Activated CD4-positive, alpha-beta T cell treated with anti-CD3 and anti-CD28 coated beads, Interleukin-2, amount 50 U/mL, for 48 hours (primary cell): ENCODE data around the gene TIGD4.
"Not testable (repeated sequence)": the region's sequence is repeated elsewhere in the genome, so short reads cannot be mapped to it uniquely, and the experiment has no call there.

Experiments
- DNase-seq, 2 experiments: peaks; one replicate each; pipeline ENCODE4 v3.0.0-alpha.2; 2020

Gene TIGD4

DNA sequence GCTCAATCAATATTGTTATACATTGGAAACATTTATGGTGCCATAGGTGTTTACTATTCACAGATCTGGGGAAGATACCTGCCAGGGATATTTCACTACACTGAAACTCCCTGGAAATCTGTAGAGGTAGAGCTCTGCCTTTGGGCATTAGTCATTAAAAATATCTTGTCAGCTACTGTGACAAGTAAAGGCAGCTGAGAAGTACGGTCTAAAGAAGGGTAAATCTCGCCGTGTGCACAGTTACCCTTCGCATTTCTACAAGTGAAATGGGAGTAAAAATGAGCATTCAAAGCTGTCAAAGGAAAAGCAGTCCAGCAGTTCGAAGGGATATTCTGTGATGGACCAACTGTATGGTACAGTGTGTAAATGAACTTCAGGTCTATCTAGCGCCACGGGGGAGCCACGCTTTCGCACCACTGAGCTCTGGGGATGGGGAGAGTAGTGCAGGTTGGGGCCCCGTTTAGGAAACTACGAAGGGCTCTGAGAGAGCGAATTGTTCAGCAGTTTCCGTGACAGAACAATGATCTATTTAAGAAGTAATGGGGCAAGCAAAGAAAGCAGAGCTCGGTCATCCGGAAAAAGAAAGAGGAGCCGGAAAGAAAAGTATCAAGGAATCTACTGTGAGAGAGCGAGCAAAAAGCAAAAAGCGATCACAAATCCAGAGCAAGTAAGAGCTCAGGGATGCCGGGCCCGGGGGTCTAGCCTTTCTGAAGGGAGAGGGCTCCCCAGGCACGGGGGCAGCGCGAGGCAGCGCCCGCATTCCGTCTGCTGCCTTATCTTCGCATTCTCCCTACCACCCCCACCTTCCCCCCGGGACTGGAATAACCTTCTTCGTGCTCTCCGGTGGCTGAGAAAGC lies 646 bp downstream of the TIGD4 start:
- peak; percentile 36 to 47 for DNase-seq

DNA sequence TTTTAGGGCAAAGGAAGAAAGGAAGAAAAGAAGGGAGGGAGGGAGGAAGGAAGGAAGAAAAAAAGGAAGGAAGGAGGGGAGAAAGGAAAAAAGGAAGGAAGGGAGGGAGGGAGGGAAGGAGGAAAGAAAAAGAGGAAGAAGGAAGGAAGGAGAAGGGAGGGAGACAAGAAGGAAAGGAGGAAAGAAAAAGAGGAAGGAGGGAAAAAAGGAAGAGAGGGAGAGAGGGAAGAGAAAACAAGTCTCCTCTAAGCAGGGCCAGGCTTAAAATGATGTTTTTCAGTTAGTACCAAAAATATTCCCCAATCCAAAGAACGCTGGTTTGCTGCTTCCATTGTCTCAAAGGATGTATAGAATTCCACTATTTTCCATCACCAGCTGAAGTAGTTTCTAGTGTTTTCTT lies 2.0 kb downstream of the TIGD4 start:
- no peak for DNase-seq

DNA sequence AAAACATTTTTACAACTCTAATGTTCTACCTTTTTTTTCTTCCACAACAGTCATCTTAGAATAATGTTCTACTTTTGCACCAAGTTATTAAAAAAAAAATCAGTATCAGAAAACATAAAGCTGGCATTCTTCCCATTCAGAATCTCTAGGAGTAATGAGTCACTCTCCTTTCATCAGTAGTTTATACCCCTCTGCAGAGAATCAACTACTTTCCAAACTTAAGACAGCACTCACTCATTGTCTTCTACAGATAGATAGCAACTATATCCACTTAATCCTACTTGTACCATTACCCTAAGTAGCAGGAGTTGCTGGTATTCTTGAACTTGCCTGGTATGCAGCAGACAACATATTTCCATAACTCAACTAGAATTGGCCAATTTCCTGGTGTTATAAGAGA lies 3.2 kb downstream of the TIGD4 start:
- DNase-seq: no peak

DNA sequence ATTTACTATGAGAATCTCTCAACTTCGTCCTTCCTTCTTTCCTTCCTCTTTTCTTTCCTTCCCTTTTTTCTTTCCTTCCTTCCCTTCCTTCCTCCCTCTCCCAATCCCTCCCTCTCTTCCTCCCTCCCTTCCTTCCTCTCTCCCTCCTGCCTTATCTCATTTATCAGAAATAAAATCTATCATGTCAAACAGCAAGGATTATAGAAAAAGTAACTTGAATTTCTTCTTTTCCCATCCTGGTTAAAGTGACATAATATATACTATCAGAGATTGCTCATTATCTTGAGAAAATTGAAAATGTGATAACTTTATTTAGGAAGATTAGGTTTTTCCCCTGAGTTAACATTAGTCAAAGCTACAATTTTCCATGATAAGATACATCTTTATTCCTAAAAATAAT lies 5.6 kb downstream of the TIGD4 start:
- no peak for DNase-seq

DNA sequence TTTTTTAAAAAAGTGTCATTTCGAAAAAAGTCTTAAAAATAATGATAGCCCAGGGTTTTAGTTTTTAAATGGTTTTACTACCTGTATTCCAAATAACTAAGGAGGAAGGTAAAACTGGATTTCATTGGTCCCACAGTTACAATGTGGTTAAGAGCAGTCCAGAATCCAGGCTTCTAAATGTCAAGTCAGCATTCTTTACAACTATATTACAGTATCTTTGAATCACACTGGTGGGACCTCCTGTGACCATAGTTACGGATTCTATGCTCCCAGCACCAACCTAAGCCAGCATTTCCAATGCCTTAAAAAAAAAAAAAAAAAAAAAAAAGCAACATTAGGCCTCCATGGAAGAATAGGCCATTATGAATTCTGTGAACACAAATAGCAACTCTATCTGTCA lies 6.2 kb downstream of the TIGD4 start:
- DNase-seq: no peak

DNA sequence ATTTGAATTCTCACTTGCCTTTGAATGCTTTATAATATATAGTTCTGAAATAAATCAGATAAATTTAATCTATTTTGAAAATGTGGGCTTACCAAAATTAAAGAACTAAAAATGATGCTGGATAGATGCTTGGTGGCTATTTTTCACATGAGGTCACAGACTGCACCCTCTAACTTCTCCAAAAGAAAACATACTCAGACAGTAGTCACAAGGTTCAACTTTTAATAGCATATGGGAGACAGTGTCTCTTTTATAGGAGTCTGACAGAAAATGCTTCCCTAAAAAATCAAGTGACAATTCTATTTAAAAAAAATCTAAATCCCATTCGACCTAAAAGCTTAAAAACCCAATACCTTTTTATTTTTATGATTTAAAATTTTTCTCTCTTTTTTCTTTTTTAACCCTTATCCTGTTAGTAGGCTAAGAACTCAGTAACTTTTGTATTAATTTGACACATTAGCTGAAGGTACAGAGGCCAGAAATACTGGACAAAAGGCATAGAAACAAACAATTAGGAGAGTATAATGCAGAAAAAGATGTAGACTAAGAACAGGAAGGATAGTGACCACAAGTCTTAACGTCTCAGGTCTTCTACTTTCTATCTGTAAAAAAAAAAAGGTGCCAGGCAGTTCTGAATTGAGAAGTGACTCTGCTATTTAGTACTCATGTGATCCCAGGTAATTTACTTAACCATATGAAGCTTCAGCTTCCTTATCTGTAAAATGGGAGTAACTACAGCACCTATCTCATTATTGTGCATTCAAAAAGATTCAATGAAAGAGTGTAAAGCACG lies 7.6 kb downstream of the TIGD4 start:
- DNase-seq: no peak

DNA sequence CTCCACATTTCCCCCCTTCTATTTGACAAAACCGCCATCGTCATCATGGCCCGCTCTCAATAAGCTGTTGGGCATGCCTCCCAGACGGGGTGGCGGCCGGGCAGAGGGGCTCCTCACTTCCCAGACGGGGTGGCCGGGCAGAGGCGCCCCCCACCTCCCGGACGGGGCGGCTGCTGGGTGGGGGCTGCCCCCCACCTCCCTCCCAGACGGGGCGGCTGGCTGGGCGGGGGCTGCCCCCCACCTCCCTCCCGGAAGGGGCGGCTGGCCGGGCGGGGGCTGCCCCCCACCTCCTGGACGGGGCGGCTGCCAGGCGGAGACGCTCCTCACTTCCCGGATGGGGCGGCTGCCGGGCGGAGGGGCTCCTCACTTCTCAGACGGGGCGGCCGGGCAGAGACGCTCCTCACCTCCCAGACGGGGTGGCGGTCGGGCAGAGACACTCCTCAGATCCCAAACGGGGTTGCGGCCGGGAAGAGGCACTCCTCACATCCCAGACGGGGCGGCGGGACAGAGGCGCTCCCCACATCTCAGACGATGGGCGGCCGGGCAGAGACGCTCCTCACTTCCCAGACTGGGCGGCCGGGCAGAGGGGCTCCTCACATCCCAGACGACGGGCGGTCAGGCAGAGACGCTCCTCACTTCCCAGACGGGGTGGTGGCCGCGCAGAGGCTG lies 14.3 kb downstream of the TIGD4 start:
- DNase-seq: not testable (repeated sequence)

DNA sequence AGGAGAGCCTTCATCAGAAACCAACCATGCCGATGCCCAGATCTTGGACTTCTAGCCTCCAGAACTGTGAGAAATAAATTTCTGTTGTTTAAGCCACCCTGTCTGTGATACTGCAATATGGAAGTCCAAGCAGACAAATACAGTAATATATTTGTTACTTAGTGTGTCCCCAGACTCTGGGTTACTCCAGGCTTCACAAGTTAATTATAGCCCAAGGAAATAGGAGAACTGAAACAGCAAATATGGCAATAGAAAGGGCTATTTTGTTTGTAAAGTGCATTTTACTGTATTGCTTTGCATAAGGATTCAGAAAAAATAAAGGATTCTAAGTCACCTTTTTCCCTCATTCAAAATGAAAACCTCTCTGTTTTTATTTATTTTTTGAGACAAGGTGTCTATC lies 15.7 kb downstream of the TIGD4 start:
- DNase-seq: no peak

DNA sequence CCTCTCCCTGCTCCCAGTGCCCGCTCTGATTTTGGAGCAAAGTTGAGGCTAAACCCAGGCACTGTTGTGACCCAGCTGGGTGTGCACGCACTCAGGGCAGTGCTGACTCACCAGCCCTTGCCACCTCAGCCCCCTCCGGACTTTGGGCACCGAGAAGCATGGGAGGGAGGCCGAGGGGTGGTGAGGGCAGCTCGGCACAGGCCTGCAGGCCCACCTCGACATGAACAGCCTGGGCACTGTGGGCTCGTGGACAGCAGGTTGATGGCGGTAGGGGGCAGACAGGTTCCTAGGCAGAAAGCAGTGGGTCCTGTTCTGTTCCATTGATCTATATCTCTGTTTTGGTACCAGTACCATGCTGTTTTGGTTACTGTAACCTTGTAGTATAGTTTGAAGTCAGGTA lies 30.9 kb downstream of the TIGD4 start:
- DNase-seq: no peak

DNA sequence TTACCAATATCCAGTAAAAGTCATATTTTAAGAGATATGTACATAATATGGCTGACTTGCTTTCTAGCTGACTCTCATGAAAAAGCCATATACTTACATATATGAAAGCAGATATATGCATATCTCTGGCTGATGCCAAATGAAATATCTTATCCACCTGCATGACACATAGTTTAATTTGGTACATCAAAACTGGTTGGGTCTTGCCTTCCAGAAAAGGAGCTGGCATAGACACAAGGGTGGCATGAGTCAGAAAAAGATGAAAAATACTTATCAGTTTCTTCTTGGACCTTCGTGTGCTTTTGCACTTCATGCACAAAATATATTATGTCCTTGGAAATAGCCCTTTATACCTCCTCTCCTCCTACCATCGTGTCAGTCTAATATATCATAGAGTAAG lies 32.1 kb downstream of the TIGD4 start:
- no peak for DNase-seq

DNA sequence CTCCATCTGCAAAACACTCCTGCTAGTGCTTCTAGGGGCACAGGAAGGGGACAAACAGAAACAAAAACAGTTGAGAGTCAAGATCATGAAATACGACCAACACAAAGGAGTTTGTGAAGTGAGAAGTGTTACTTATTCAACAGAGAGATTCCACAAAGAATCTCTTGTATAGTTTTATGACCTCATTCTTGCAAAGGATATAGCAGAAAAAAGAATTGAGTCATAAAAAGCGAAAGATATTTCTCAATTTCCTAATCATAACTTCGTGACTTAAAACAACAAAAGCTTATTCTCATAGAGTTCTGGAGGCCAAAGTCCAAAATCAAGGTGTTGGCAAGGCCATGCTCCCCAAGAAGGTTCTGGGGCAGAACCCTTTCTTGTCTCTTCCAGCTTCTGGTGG lies 40.7 kb downstream of the TIGD4 start:
- DNase-seq: no peak

DNA sequence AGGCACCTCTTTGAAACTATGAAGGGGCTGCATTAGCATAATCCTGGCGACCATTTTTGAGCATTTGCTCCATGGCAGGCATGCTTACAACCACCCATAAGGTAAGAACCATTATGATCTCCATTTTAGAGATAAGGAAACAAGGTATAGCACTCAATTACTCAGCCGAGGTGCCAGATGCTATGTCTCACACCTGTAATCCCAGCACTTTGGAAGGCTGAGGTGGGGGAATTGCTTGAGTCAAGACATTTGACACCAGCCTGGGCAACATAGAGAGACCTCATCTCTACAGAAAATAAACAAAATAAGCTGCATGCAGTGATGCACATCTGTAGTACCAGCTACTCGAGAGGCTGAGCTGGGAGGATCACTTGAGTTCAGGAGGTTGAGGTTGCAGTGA lies 43.6 kb downstream of the TIGD4 start:
- no peak for DNase-seq

DNA sequence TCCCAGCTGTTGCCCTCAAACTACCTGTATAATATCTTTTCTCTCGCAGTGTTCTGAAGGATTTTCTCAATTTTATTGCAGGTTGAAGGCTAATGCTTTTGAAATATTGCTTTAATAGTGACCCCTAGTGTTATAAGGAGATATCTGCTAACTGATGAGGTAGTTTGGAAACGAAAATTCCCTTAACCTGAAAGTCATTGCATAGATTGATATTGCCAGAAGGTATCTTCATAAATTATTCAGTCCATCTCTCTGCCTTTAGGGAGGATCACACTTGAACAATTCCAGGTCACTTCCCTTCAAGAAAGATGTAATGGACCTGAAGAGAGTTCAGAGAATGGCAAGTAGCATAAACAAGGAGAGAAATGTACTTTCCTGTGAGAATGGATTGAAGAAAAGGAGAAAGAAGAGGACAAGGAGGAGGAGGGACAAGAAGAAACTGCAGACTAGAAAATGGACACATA lies 44.1 kb downstream of the TIGD4 start:
- no peak for DNase-seq

DNA sequence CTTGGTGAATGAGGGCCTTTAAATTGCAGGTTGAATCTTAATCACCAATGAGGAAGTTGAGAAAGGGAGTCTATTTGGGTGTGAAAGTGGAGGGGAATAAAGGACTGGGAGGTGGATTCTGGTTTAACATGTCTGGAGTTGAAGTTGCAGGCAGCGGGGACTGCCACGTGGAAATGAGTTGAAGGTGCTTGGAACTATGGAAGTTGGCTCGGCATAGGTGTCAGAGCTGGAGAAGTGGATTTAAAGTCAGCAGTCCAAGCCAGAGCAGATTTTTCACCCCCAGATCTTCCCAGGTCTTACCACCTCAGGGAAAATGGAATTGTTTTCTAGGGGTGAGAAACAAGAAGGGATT lies 44.9 kb downstream of the TIGD4 start:
- no peak for DNase-seq

DNA sequence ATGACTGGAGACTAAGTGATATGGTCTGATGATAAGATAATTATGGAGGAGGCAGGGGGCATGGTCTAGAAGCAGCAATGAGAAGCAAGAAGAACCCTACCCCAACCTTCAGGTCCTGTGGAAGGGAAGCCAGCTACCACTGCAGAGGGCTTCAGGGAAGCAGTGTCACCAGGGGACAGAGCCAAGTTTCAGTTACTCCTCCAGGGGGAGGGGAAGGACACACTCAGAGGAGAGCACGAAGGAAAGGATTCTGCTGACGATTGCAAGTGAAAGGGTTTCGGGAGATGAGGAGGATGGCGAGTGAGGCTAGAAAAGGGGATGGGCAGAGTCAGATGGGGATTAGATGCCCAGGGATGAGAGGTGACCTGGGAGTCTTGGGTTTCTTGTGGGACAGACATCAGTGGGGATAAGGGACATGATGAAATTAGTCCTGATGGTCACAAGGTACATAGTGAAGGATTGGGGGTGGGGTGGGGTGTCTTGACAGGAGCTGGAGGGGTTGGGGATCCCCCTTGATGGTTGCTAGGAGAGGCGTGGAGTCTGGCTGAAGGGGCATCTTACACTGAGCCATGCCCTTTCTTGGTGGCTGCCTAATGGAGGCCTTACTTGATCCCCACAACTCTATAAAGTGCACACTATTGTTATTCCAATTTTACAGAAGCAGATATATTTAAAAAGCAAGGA lies 45.4 kb downstream of the TIGD4 start:
- DNase-seq: no peak

DNA sequence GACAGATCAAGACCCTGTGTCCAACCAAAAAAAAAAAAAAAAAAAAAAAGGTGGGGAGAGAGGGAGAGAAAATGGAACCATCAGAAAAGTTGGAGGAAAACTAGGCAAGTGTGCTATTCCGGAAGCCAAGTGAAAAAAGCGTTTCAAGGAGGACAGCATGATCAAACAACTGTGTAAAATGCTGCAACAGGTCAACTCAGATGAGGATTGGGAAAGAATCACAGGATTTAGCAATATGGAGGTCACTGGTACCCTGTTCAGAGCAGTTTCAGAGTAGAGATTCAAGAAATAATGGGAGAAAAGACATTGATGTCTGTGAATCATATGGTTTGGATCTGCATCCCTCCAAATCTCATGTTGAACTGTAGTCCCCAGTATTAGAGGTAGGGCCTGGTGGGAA lies 47.5 kb downstream of the TIGD4 start:
- DNase-seq: no peak

DNA sequence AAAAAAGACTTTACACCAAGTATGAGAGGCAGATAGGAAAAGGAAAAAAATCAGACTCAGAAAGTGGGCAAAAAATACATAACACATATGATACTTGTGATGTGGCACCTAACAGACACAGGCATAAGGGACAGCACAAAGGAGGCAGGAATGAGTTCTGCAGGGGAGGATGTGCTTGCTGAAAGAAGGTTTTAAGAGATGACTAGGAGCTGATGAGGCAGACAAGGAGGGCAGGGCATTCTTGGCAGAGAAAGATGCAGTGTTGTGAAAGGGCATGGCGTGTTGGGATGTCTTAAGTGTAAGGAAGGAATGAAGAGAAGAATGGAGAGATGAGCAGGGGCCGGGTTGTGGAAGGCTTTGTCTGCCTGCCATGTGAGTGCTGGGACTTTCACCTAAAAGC lies 50.1 kb downstream of the TIGD4 start:
- no peak for DNase-seq

DNA sequence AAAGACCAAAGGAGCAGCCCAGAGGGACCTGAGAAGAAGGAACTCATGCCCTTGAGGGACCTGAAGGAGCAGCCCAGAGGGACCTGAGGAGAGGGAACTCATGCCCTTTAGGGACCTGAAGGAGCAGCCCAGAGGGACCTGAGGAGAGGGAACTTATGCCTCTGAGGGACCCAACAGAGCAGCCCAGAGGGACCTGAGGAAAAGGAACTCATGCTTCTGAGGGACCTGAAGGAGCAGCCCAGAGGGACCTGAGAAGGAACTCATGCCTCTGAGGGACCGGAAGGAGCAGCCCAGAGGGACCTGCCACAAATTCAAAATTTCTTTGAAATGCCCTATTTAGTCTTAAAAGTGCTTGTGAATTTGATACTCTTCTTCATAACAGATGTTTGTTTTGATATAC lies 51.2 kb downstream of the TIGD4 start:
- DNase-seq: no peak

DNA sequence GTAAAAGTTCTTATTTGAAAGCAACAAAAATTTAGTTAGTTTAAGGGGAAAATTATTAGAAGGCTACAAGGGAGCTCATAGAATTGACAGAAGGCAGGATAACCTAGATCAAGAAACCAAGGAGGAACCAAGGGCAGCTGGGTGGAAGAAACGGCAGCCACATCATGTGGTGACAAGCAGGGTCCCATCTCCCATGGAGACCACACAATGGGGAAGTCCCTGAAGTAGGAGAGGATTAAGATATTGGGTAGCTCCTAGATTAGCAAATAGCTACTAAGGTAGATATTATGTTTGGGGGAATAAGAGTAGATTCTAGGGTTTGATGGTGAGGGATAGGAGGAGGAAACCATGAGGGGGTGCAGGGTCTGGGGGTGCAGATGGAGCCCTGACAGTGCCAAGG lies 51.7 kb downstream of the TIGD4 start:
- no peak for DNase-seq

DNA sequence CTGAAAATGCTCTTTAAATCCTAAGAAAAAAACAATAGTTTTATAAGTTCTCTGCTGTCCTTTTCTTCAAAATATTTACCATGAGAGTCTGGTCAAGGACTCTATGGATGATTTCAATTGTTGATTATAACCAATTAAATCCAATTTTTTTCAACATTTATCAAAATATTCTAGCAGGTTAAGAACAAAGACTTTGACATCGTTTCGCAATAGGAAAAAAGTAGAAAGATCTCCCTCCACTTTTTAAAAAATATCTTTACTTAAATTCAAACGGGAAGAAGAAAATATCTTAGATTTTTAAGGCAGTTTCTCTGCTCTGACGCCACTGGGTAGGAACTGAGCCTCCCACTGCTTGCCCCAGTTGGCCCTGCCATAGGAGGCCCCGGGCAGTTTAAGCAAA lies 55.0 kb downstream of the TIGD4 start:
- no peak for DNase-seq

DNA sequence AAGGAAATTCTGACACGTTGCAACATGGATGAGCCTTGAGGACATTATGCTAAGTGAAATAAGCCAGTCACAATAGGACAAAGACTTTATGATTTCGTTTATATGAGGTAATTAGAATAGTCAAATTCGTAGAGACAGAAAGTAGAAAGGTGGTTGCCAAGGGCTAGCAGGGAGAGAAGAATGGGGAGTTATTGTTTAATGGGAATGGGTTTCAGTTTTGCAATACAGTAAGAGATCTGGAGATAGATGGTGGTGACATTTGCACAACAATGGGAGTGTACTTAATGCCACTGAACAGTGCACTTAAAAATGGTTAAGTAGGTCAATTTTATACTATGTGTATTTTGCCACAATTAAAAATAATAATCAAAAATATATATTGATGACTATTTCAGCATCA lies 56.3 kb downstream of the TIGD4 start:
- no peak for DNase-seq

DNA sequence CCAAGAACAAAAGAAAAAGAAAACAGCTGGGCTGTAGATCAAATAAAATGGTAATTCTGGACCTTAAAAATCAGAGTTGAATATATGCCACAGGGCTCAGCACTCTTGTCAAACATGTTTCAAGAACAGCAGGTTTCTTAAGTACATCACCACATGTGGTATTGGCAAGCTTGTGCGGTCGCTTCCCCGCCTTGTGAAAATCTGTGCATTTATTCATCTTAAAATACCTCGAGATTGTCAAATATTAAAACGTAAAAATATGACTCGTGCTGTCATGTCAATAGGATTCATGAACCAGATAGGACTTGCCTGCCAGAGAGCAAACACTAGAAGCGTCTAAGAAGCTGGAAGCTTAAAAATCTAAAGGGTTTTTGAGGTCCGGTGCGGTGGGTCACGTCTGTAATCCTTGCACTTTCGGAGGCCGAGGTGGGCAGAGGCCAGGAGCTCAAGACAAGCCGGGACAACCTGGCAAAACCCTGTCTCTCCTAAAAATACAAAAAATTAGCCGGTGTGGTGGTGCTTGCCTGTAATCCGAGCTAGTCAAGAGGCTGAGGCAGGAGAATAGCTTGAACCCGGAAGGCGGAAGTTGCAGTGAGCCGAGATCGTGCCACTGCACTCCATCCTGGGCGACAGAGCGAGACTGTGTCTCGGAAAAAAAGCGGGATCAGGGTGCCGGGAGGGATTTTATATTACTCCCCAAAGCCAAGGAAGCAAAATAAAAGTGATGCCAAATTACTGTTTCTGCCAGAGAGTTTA lies 59.6 kb downstream of the TIGD4 start:
- DNase-seq: no peak
